Activated gamma-delta T cell treated with Interleukin-2 at 50 U/mL for 16 hours (primary cell): ENCODE results near the gene CAGE1.
"Not testable (repeated sequence)": the region's sequence is repeated elsewhere in the genome, so short reads cannot be mapped to it uniquely, and the experiment has no call there.

ENCODE experiments used
- DNase-seq: peaks from one replicate; pipeline ENCODE4 v3.0.0-alpha.2; 2020

Gene CAGE1

GRCh38 chr6:7334685-7335084, 54.9 kb downstream of the CAGE1 start:
- DNase-seq = no peak

GRCh38 chr6:7332090-7332745, 57.3 kb downstream of the CAGE1 start:
- no peak for DNase-seq

- DNase-seq = no peak
Measured at GRCh38 chr6:7331452-7331851, 58.1 kb downstream of the CAGE1 start.

GRCh38 chr6:7328243-7328642, 61.3 kb downstream of the CAGE1 start:
- no peak for DNase-seq

- DNase-seq = no peak
Measured at GRCh38 chr6:7325750-7326149, 63.8 kb downstream of the CAGE1 start.

- no peak for DNase-seq
Measured at GRCh38 chr6:7324520-7324919, 65.0 kb downstream of the CAGE1 start.

GRCh38 chr6:7323074-7323473, 66.5 kb downstream of the CAGE1 start:
- DNase-seq = no peak

GRCh38 chr6:7321866-7322265, 67.7 kb downstream of the CAGE1 start:
- DNase-seq = not testable (repeated sequence)

- not testable (repeated sequence) for DNase-seq
Measured at GRCh38 chr6:7319406-7319805, 70.1 kb downstream of the CAGE1 start.

GRCh38 chr6:7317538-7317937, 72.0 kb downstream of the CAGE1 start:
- DNase-seq = no peak

- no peak for DNase-seq
Measured at GRCh38 chr6:7316658-7317533, 72.6 kb downstream of the CAGE1 start.

GRCh38 chr6:7315948-7316365, 73.6 kb downstream of the CAGE1 start:
- no peak for DNase-seq

- DNase-seq = not testable (repeated sequence)
Measured at GRCh38 chr6:7315087-7315947, 74.2 kb downstream of the CAGE1 start.

GRCh38 chr6:7314414-7314813, 75.1 kb downstream of the CAGE1 start:
- no peak for DNase-seq

GRCh38 chr6:7313505-7314165, 75.9 kb downstream of the CAGE1 start:
- DNase-seq = no peak

GRCh38 chr6:7312616-7313504, 76.7 kb downstream of the CAGE1 start, which contains the start of gene SSR1:
SSR1 (minus strand) TSS chr6:7313199; CDS start chr6:7313120, 79 bp downstream.
- peak; percentile 92 for DNase-seq

- DNase-seq = no peak
Measured at GRCh38 chr6:7311917-7312615, 77.5 kb downstream of the CAGE1 start.

- DNase-seq = no peak
Measured at GRCh38 chr6:7311176-7311575, 78.4 kb downstream of the CAGE1 start.

GRCh38 chr6:7309050-7309449, 80.5 kb downstream of the CAGE1 start:
- no peak for DNase-seq

GRCh38 chr6:7307533-7307932, 82.0 kb downstream of the CAGE1 start:
- DNase-seq = no peak

GRCh38 chr6:7304821-7305220, 84.7 kb downstream of the CAGE1 start:
- DNase-seq = no peak
